Epithelial cell of esophagus (primary cell): ENCODE data around the gene ZFAND6.

Experiments used
- DNase-seq: peaks from one replicate; pipeline ENCODE4 v3.0.0; 2010; ENCODE audit warnings: low read depth
- H3K4me3 ChIP-seq: 2 replicates; pipeline ENCODE4 v1.5.1; 2011; ENCODE audit warnings: mild to moderate bottlenecking, low read length, control low read depth
- TF ChIP-seq, protein P1 (sequence below): IDR thresholded peaks from 2 replicates; pipeline ENCODE4 v1.5.1; 2011; ENCODE audit warnings: low read depth, mild to moderate bottlenecking, low read length, control low read depth, inconsistent platforms; ENCODE audit not compliant: insufficient read depth; ENCODE audit errors: missing control alignments

The ZFAND6 gene

DNA sequence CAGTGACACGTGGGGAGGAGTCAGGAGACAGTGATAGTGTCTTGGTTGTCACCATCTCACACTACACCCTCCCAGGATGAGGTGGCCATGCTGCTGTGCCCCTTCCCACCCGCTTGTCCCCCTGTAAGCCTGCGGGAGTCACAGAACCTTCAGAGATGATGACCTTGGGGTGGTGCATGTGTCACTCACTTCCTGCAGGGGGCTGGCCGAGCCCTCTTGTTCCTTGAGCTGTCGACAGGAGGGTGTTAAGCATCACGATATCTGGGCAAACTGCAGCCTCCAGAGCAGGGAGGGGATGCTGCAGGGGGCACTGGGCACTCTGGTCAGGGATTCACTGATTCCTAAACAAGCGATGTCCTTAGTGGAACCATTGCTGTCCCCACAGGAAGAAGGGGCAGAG, 121.0 kb downstream of the ZFAND6 start:
- TF ChIP-seq, protein P1, sequence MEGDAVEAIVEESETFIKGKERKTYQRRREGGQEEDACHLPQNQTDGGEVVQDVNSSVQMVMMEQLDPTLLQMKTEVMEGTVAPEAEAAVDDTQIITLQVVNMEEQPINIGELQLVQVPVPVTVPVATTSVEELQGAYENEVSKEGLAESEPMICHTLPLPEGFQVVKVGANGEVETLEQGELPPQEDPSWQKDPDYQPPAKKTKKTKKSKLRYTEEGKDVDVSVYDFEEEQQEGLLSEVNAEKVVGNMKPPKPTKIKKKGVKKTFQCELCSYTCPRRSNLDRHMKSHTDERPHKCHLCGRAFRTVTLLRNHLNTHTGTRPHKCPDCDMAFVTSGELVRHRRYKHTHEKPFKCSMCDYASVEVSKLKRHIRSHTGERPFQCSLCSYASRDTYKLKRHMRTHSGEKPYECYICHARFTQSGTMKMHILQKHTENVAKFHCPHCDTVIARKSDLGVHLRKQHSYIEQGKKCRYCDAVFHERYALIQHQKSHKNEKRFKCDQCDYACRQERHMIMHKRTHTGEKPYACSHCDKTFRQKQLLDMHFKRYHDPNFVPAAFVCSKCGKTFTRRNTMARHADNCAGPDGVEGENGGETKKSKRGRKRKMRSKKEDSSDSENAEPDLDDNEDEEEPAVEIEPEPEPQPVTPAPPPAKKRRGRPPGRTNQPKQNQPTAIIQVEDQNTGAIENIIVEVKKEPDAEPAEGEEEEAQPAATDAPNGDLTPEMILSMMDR = no peak
- no peak for DNase-seq
- H3K4me3 ChIP-seq = no peak overlapping the region

DNA sequence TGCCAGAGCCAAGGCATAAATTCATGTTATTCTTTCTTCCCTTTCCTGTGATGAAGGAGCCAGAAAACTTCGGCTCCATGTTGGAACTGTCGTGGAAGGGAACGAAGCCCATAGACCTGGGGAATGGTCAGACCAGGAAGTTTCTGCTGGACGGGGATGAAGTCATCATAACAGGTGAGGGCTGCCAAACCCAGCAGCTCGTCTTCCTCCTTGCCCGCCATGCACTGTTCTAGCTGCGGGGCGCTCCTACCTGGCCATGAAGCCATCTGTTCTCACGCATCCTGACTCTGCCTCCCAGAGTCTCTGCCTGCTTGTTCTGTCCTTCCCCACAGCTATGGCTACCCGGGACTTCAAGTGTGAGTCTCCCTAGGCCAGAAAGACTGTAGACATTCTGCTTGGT, 121.5 kb downstream of the ZFAND6 start:
- TF ChIP-seq, protein P1 = no peak
- no peak for DNase-seq
- no peak overlapping the region for H3K4me3 ChIP-seq

DNA sequence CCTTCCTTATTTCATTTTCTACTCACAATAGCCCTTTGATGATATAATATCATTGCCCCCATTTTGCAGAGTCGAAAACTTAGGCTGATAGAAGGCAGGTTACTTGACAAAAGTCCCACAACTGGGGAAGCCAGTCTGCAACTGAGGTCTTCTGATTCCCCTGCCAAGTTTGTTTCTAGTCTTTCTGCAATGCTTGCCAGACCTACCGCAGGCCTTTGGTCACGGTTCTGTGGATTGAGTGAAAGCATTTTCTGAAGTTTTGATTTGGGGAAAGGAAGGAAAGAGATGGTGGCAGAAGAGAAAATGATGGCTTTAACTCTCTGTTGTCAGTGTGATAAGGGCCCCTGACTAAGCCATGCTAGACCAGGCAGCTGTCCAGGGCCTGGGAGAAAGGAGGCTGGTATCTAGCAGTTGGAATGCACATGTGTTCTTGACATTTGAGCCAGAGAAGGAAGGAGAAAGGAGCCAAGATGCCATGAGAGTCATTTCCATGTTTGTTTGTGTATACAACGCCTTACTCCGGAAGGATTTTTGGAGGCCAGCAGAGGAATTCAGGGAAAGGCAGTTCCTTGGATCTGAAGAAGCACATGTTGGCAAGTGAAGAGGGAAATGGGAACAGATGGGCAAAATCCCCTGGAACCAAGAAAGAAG, 123.3 kb downstream of the ZFAND6 start:
- TF ChIP-seq, protein P1 = no peak
- H3K4me3 ChIP-seq = no peak overlapping the region
- no peak for DNase-seq

DNA sequence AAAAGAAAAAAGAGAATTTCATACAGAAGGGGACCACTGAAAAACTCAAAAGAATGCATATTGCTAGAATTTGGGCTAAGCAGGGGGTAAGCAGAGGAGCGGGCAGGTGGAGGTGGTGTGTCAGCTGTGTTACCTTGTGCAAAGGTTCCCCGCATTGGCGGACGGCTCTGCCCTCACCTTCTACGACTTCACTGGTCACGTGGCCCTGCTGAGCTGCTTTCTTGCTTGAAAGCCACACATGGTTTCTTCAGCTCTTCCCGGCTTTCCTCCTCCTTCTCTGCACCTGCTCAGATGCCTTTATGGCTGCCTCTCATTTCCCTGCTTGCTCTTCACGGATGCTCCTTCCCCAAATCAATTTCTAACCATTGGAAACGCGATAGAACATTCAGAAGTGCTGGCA, 123.8 kb downstream of the ZFAND6 start:
- no peak for DNase-seq
- H3K4me3 ChIP-seq = no peak overlapping the region
- TF ChIP-seq, protein P1 = no peak

DNA sequence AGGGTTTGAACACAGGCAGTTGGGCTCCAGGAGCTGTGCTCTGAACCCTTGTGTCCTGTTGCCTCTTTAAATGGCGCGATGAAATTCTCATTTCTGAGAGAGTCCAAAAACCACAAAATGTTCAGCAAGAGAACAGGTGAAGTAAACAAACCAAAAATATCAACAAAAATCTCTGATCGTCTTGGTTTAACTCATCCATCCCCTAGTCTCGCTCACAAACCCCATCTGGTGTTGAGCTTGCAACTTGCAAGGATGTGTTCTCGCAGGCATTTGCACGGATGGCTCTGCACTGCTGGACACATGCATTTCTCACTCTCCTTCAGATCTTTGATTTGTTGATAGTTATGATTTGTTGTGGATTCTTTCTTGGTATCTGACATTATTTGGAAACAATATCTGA, 124.4 kb downstream of the ZFAND6 start:
- TF ChIP-seq, protein P1 = no peak
- no peak overlapping the region for H3K4me3 ChIP-seq
- DNase-seq = no peak

DNA sequence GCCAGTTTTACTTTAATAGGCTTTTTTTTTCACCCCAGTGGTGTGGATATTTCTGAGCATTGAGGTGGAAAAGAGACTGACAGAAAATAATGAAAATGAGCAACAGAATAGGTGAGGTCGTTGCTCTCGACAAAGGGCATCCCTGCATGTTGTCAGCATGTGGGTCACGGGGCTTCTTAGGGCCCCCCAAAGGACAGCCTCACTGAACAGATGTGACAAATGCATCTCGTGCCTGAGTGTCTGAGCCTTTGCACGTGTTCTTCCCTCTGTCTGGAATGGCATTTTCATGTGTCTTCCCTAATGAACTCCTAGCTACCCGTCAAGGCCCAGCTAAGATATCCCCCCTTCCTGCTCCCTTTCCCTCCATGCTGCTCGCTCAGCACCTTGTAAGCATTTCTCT, 125.1 kb downstream of the ZFAND6 start:
- H3K4me3 ChIP-seq = no peak overlapping the region
- DNase-seq = no peak
- TF ChIP-seq, protein P1 = no peak

DNA sequence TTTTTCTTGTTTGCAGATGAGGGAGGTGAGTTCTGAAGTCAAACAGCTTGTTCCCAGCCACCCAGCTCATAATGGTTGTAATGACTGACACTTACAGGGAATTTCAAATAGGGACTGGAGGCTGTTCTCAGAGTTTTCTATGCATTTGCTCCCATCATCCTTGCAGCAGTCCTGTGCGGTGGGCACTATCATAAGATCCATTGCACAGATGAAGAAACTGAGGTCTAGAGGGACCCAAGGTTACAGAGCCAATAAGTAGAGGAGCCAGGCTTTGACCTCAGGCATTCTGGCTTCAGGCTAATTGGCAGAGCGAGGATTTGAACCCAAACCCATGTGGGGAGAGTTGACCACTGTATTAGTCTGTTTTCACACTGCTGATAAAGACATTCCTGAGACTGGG, 125.7 kb downstream of the ZFAND6 start:
- TF ChIP-seq, protein P1 = no peak
- DNase-seq = no peak

More for the DNA sequence above, 125.7 kb downstream of the ZFAND6 start:
- H3K4me3 ChIP-seq = no peak overlapping the region
